ENCODE data around the gene MAP4K1.

Gene MAP4K1

DNA sequence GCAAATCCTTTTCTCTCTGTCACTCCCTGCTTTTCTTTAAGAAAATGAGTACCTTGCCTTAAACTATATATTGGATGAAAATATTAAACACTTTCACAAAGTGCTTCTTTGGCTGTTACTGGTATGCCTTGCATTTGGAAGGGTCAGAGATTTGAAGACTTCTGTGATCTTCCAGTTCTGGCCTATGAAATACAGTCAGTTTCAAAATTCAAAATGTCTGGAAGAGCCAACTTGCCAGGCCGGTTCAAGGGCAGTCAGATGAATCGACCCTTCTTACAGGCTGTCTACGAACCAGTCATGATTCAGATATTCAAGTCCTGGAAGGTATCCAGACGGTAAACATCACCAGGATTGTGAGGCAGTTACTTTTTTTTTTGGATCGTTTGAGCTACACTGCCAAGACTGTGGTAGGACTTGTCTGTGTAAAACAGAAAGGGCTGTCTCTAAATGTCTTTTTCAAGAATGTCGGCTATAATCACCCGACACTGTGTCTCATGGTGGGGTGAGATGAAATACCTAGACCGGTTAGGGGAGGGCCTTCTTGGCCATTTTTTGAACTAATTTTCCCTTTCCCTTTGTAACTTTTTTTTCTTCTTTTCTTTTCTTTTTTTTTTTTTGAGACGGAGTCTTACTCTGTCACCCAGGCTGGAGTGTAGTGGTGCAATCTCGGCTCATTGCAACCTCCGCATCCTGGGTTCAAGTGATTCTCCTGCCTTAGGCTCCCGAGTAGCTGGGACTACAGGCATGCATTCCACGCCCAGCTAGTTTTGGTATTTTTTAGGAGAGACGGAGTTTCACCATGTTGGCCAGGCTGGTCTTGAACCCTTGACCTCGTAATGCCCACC, 40.9 kb upstream of the MAP4K1 start:
- H3K4me3 Mint-ChIP-seq: peak overlapping the region; percentile 23

DNA sequence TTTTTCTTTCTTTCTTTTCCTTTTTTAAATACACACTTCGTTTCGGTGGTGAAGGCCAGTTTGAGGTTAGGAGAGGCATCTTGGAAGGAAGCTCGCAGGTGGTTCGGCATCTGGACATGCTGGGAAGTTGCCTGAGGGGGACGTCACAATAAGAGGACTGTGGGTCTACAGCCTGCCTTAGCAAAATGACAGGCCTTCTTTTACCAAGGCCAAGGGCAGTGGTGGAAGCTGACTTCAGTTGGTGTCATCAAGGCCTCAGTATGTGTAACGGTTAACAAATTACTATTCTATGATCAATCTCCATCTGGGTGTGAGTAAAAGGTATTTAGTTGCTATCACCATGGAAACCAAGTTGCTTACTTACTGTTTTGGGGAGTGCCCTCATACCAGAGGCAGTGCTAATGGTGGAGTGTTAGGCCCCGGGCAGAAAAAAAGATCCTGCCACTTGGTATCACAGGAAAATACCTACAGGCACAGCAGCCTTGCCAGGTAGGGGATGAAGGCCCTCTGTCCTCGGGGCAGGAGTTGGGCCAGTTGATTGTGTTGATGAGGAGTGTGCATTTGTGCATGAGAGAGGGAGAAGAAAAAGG, 40.0 kb upstream of the MAP4K1 start:
- Mint-ChIP-seq H3K4me3 (peak overlapping the region; percentile 23), H3K36me3 (ENCODE audit: insufficient read depth) (peaks cover 28% of the 10 kb centered on the region), H3K4me1 (peaks cover 82% of the 10 kb centered on the region), H3K27me3 (no peaks in the 10 kb centered on the region), H3K9me3 (no peaks in the 10 kb centered on the region), H3K27ac (ENCODE audit: low read depth) (peak overlapping the region; percentile 84)
- peak; percentile 29 for ATAC-seq (replicated peaks; ENCODE audit: extremely low read depth, poor library complexity, severe bottlenecking)
- no peak for DNase-seq (ENCODE audit: low spot score in 2 of 2)

More for the DNA sequence above, 40.9 kb upstream of the MAP4K1 start:
- H3K36me3 Mint-ChIP-seq (ENCODE audit: insufficient read depth): peaks cover 28% of the 10 kb centered on the region
- no peaks in the 10 kb centered on the region for H3K9me3 Mint-ChIP-seq
- no peaks in the 10 kb centered on the region for H3K27me3 Mint-ChIP-seq
- H3K27ac Mint-ChIP-seq (ENCODE audit: low read depth): peak overlapping the region; percentile 84
- peaks cover 84% of the 10 kb centered on the region for H3K4me1 Mint-ChIP-seq
- ATAC-seq (replicated peaks; ENCODE audit: extremely low read depth, poor library complexity, severe bottlenecking) (no peak), DNase-seq (ENCODE audit: low spot score in 2 of 2) (no peak)

DNA sequence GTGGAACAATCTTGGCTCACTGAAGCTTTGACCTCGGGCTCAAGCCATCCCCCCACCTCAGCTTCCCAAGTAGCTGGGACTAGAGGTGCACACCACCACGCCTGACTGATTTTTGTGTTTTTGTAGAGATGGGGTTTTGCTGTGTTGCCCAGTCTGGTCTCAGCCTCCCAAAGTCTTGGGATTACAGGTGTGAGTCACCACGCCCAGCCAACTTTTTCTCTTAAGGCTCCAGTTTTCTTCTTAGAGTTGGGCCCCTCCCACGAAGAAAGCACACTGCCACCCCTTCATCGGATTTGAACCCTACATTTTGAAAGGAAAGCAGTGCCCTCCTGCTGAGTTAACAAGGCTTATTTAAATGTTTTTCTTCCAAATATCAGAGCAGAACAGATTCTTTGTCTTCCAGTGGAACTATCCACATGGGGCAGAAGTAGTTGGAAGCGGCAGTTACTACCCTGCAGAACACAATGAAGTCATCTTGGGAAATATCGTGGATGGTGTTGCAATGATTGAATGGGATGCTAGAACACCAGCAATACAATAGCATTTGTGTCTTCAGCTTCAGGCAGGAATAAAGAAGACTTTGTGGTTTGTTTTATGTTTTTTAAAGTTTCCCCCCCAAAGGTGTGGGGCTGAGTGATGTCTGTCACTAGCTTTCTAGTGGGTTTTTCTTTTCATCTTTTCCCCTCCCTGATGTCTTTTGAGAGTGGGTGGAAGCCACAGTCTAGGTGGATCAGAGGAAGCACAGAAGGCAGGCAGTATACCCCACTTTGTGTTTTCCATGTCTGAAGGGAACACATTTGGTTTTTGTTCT, 38.6 kb upstream of the MAP4K1 start:
- DNase-seq (ENCODE audit: low spot score in 2 of 2) (peak in 1 of 2 donors; percentile 35), ATAC-seq (replicated peaks; ENCODE audit: extremely low read depth, poor library complexity, severe bottlenecking) (peak; percentile 91)
- H3K27ac Mint-ChIP-seq (ENCODE audit: low read depth): peak overlapping the region; percentile 84
- H3K27me3 Mint-ChIP-seq: no peaks in the 10 kb centered on the region
- no peaks in the 10 kb centered on the region for H3K9me3 Mint-ChIP-seq
- H3K4me1 Mint-ChIP-seq: peaks cover 87% of the 10 kb centered on the region
- H3K4me3 Mint-ChIP-seq: peak overlapping the region; percentile 49
- peaks cover 24% of the 10 kb centered on the region for H3K36me3 Mint-ChIP-seq (ENCODE audit: insufficient read depth)

DNA sequence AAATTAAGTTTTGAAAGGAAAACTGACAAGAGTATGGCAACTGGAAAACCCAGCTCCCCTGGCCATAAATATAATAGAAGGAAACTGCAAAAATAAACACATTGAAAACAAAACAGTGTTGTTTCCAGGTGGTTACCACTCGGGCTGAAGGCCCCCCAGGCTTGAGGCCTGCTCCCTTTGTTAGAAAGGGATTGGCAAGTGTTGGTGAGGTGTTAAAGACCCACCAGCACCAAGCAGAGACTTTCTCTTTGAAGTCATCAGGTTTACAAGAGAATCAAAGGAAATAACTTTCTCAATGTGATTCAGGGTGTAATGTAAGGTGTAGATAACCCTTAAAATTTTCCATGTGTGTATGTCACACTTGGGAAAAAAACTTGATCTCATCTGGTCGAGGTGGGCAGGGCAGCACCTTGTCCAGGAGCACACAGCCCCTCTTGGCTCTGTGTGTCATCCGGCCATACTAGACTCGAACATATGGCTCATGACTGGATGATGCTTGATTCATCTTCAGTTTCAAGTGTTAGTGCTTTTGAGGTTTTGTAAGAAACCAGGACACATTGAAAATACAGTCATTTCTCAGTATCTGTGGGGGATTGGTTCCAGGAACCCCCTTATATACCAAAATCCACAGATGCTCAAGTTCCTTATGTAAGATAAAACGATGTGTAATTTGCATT, 37.5 kb upstream of the MAP4K1 start:
- peak overlapping the region; percentile 64 for H3K27ac Mint-ChIP-seq (ENCODE audit: low read depth)
- H3K4me1 Mint-ChIP-seq: peaks cover 88% of the 10 kb centered on the region
- ATAC-seq (replicated peaks; ENCODE audit: extremely low read depth, poor library complexity, severe bottlenecking) (peak; percentile 20), DNase-seq (ENCODE audit: low spot score in 2 of 2) (no peak)
- no peaks in the 10 kb centered on the region for H3K9me3 Mint-ChIP-seq
- no peaks in the 10 kb centered on the region for H3K27me3 Mint-ChIP-seq
- H3K4me3 Mint-ChIP-seq: peak overlapping the region; percentile 49
- peaks cover 24% of the 10 kb centered on the region for H3K36me3 Mint-ChIP-seq (ENCODE audit: insufficient read depth)

DNA sequence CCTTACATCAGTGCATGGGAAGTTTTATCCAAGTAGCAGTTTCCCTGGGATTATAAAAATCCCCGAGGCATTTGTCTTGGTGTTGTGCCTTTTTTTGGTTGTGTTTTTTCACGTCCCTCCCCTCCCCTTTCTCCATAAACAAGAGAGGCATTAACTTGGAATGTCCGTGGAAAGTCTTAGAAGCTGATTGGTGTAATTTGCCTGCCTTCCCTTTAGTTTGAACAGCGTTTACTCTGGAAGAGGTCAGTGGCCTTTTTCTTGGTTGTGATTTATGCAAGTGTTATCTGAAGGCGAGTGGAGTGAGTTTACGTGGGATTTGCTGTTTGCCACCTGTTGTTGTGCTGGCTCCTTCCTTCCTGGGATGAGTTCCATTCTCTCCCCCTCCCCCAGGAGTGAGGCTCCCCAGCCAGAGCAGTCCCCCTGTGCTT, 36.9 kb upstream of the MAP4K1 start:
- Mint-ChIP-seq H3K27me3 (no peaks in the 10 kb centered on the region), H3K27ac (ENCODE audit: low read depth) (peak overlapping the region; percentile 64), H3K4me3 (no peak overlapping the region), H3K9me3 (no peaks in the 10 kb centered on the region), H3K4me1 (peaks cover 88% of the 10 kb centered on the region), H3K36me3 (ENCODE audit: insufficient read depth) (peaks cover 22% of the 10 kb centered on the region)
- DNase-seq (ENCODE audit: low spot score in 2 of 2) (no peak), ATAC-seq (replicated peaks; ENCODE audit: extremely low read depth, poor library complexity, severe bottlenecking) (no peak)

DNA sequence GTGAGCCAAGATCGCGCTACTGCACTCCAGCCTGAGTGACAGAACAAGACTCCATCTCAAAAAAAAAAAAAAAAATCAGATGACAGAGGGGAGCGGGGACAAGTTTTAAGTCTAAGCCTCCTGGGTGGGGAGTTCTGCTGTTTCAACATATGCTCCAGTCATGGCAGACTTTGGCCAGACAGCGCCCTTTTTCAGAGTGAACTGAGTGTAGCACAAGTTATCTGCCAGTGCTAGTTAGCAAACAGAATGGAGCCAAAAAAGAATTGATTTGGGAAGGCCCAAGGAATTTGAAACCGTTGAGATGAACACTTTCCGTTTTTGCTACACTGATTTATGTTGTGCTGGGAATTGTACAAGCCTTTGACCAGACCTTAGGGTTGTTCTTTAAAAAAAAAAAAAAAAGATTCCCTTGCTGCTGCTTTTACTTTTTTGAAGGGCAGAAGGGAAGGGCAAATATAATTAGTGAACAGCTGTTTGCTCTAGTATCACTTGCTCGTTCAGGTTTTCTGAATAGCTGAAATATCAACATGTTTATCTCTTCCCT, 35.3 kb upstream of the MAP4K1 start:
- H3K4me3 Mint-ChIP-seq: no peak overlapping the region
- no peak for DNase-seq (ENCODE audit: low spot score in 2 of 2)

DNA sequence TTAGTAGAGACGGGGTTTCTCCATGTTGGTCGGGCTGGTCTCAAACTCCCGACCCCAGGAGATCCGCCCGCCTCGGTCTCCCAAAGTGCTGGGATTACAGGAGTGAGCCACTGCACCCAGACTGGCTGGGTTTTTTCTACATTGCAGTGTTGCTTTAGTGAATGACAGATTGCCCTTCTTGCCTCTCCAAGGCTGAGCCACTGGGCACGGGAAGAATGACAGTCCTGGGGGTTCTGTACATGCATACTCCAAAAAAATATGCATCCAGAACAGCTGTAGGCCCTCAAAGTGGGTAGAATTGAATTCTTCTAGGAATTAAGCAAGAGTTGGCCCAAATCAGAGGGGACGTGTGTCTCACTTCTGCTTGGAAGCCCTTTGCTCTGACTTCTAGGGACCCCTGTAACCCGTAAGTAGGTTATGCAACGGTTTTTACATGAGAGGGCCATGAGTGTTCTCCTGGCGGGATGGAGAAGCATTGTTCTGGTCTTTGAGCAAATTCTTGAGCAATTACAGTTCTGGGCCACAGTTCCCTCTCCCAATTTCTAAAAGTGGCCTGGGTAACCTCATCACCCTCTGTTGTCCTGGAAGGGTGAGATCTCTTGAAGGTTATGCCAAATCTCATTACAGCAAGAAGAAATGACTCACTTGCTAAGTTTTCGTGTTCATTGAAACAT, 33.3 kb upstream of the MAP4K1 start:
- no peaks in the 10 kb centered on the region for H3K27me3 Mint-ChIP-seq
- DNase-seq (ENCODE audit: low spot score in 2 of 2): no peak
- peak overlapping the region; percentile 87 for H3K4me3 Mint-ChIP-seq
- H3K27ac Mint-ChIP-seq (ENCODE audit: low read depth): peak overlapping the region; percentile 89
- no peak for ATAC-seq (replicated peaks; ENCODE audit: extremely low read depth, poor library complexity, severe bottlenecking)
- H3K36me3 Mint-ChIP-seq (ENCODE audit: insufficient read depth): peaks cover 26% of the 10 kb centered on the region
- H3K4me1 Mint-ChIP-seq: peaks cover 76% of the 10 kb centered on the region
- no peaks in the 10 kb centered on the region for H3K9me3 Mint-ChIP-seq

More for the DNA sequence above, 35.3 kb upstream of the MAP4K1 start:
- peaks cover 33% of the 10 kb centered on the region for H3K36me3 Mint-ChIP-seq (ENCODE audit: insufficient read depth)
- peaks cover 92% of the 10 kb centered on the region for H3K4me1 Mint-ChIP-seq
- H3K27me3 Mint-ChIP-seq: no peaks in the 10 kb centered on the region
- no peaks in the 10 kb centered on the region for H3K9me3 Mint-ChIP-seq
- ATAC-seq (replicated peaks; ENCODE audit: extremely low read depth, poor library complexity, severe bottlenecking): no peak
- H3K27ac Mint-ChIP-seq (ENCODE audit: low read depth): no peak overlapping the region

DNA sequence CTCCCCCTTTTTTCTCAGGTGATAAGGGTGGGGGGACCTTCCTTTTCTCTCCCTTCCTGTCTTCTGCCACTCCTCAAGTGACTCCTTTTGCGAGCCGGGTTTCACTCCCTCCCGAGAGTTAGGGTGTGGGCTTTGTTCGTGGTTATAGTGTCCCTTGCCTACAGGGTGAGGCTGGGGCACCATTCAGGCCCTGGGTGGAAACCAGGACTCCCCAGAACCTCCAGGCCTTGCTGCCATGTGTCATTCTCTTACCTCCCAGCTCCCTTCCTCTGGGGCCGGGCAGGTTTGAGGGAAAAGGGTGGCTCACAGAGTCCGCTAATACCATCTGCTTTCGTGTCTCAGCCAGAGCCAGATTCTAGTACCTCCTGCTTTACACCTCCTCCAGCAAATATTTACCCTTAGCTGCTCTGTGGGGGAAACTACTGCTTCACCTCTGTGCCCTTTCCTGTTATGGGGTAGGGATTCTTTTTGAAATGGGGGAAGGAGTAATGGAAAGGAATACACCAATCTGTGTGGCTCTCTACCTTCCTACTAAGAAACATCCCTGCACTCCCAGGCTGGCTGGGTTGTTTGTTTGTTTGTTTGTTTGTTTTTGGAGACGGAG, 32.5 kb upstream of the MAP4K1 start:
- H3K4me3 Mint-ChIP-seq: peak overlapping the region; percentile 87
- ATAC-seq (replicated peaks; ENCODE audit: extremely low read depth, poor library complexity, severe bottlenecking) (no peak), DNase-seq (ENCODE audit: low spot score in 2 of 2) (no peak)
- H3K36me3 Mint-ChIP-seq (ENCODE audit: insufficient read depth): peaks cover 22% of the 10 kb centered on the region
- H3K9me3 Mint-ChIP-seq: no peaks in the 10 kb centered on the region
- H3K4me1 Mint-ChIP-seq: peaks cover 68% of the 10 kb centered on the region
- H3K27me3 Mint-ChIP-seq: no peaks in the 10 kb centered on the region
- peak overlapping the region; percentile 89 for H3K27ac Mint-ChIP-seq (ENCODE audit: low read depth)

DNA sequence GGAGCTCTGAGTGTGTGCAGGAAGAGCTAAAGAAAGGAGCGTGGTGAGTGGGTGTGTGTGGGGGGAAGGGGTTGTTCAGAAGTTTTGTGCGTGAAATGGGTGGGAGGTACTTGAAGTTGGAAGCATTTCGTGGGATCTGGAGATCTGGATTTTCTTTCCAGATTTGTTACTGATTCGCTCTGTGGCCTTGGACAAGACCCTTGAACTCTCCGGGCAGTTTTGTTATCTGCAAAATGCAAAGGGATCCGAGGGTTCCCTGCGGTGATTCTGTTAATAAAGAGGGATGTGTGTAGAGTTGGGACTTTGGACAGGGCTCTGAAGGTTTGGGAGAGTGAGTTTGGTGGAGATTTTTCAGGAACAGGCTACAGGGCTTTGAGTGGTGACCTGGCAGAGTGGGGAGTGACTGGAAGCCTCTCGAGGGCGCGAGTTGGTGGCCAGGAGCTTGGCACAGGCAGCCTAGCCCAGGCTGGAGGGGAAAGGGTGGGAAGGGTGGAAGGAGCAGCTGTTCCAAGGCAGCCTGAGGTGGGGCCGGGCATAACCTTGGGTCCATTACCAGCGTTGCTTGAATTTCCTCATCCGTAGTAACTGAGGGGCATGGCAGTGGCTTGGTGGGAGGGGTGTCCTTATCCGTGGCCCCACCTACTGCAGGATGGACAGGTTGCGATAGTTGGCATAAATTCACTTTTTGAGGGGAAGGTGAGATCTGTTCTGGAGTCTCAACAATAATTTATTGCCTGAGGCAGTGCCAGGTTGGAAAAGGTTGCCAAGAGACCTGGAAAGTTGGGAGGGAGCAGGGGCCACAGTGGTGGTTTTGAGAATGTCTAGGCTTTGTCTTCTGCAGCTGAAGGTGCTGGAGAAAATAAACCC, 31.8 kb upstream of the MAP4K1 start:
- peaks cover 20% of the 10 kb centered on the region for H3K36me3 Mint-ChIP-seq (ENCODE audit: insufficient read depth)
- H3K4me3 Mint-ChIP-seq: peak overlapping the region; percentile 87
- H3K9me3 Mint-ChIP-seq: no peaks in the 10 kb centered on the region
- peaks cover 61% of the 10 kb centered on the region for H3K4me1 Mint-ChIP-seq
- H3K27ac Mint-ChIP-seq (ENCODE audit: low read depth): peak overlapping the region; percentile 89
- DNase-seq (ENCODE audit: low spot score in 2 of 2) (no peak), ATAC-seq (replicated peaks; ENCODE audit: extremely low read depth, poor library complexity, severe bottlenecking) (no peak)
- H3K27me3 Mint-ChIP-seq: no peaks in the 10 kb centered on the region

DNA sequence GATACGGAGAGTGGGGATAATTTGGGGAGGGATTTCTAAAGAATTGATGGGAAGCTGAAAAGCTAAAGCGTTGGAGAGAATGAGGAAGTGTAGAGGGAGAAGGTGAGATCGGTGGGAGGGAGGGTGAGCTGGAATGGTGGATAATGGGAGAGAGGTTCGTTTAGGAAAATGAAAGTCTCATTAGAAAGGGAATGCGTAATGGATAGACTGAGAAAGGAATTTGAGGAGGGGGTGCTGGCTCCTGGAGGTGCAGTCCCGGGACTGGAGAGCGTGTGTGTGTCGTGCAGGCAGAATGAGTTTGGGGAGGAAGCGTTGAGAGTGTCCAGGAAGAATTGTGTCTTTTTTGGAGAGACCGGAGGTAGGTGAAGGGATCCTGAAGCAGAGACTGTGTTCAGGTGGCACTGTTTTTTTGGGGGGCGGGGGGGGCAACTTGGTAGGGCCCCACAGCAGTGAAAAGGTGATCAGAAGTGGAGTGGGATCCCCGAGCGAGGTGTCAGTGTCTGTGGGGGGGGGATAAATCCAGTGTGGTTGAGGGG, 31.1 kb upstream of the MAP4K1 start:
- peak overlapping the region; percentile 87 for H3K4me3 Mint-ChIP-seq
- no peak for DNase-seq (ENCODE audit: low spot score in 2 of 2)
- no peak for ATAC-seq (replicated peaks; ENCODE audit: extremely low read depth, poor library complexity, severe bottlenecking)
- H3K36me3 Mint-ChIP-seq (ENCODE audit: insufficient read depth): peaks cover 17% of the 10 kb centered on the region
- H3K4me1 Mint-ChIP-seq: peaks cover 57% of the 10 kb centered on the region
- no peaks in the 10 kb centered on the region for H3K27me3 Mint-ChIP-seq
- peak overlapping the region; percentile 89 for H3K27ac Mint-ChIP-seq (ENCODE audit: low read depth)
- H3K9me3 Mint-ChIP-seq: no peaks in the 10 kb centered on the region
